Uterus (tissue), 2 donors: ENCODE results near the gene GHR.

Source experiments
- CTCF ChIP-seq, 4 experiments: fragments of 200-600 bp in 2 of 4; fragments of 450-650 bp in 2 of 4; sonication (generic) in 2 of 4; IDR thresholded peaks; one replicate each; pipeline ENCODE4 v1.5.1; 2016 to 2019; ENCODE audit warnings: antibody characterized with exemption in 4 of 4, mild to moderate bottlenecking in 2 of 4, moderate library complexity in 1 of 4
- POLR2A ChIP-seq, 2 donors: fragments of 450-650 bp; IDR thresholded peaks; one replicate each; pipeline ENCODE4 v1.6.1; 2016; ENCODE audit warnings: antibody characterized with exemption in 2 of 2, mild to moderate bottlenecking in 1 of 2, moderate library complexity in 1 of 2

GRCh38 chr5:42751044-42751443 lies 327.8 kb downstream of the GHR start:
- TF ChIP-seq POLR2A (IDR thresholded peaks at IDR 0.05): no peak
- TF ChIP-seq CTCF (IDR thresholded peaks at IDR 0.05): no peak
